Erythroblast (primary cell): Measurements from ENCODE around the gene HAGH.

ENCODE experiments used
- DNase-seq, 2 experiments: peaks; one replicate each; lab custom pipeline; 2025; lab: John Stamatoyannopoulos, UW
- GATA1 ChIP-seq: IDR thresholded peaks from 2 replicates; pipeline ENCODE4 v1.6.1; 2011; ENCODE audit warnings: low read depth, mild to moderate bottlenecking, control low read depth, low read length, moderate library complexity
- POLR2A ChIP-seq: IDR thresholded peaks from 2 replicates; pipeline ENCODE4 v1.6.1; 2011; ENCODE audit warnings: mild to moderate bottlenecking, low read length

Gene HAGH

GRCh38 chr16:1773703-1774447 is 52.8 kb downstream of the HAGH start:
- no peak for TF ChIP-seq GATA1
- TF ChIP-seq POLR2A, result no peak
- peak; percentile 51 to 65 for DNase-seq

- DNase-seq, result peak; percentile 93 to 94
- peak; percentile 71 for TF ChIP-seq POLR2A
- no peak for TF ChIP-seq GATA1
Observed at GRCh38 chr16:1772908-1773702, 53.5 kb downstream of the HAGH start, which contains the start of gene MRPS34. Gene MRPS34, minus strand, starts transcription at chr16:1773134. Its CDS starts 15 bp downstream, at chr16:1773119.

GRCh38 chr16:1772362-1772907 is 54.2 kb downstream of the HAGH start, which contains the start of gene EME2:
Gene EME2, plus strand, starts transcription at chr16:1772810. Its CDS starts 418 bp downstream, at chr16:1773228.
- TF ChIP-seq GATA1, result no peak
- no peak for TF ChIP-seq POLR2A
- peak; percentile 75 to 81 for DNase-seq

- TF ChIP-seq POLR2A (no peak), GATA1 (no peak)
- no peak for DNase-seq
Observed at GRCh38 chr16:1771864-1772361, 54.7 kb downstream of the HAGH start.

GRCh38 chr16:1771188-1771863 is 55.3 kb downstream of the HAGH start, which contains the start of gene NME3:
Gene NME3, minus strand, starts transcription at chr16:1771543. Its CDS starts 9 bp downstream, at chr16:1771534.
- TF ChIP-seq POLR2A (no peak), GATA1 (no peak)
- peak; percentile 83 to 84 for DNase-seq

- no peak for TF ChIP-seq GATA1
- no peak for TF ChIP-seq POLR2A
Observed at GRCh38 chr16:1770328-1771187, 56.1 kb downstream of the HAGH start.

GRCh38 chr16:1769402-1770300 is 57.0 kb downstream of the HAGH start:
- no peak for DNase-seq
- TF ChIP-seq GATA1 (no peak), POLR2A (no peak)

More at GRCh38 chr16:1770328-1771187, 56.1 kb downstream of the HAGH start:
- DNase-seq, result no peak

- DNase-seq, result no peak
- TF ChIP-seq POLR2A (no peak), GATA1 (no peak)
Observed at GRCh38 chr16:1768767-1769401, 57.7 kb downstream of the HAGH start.

GRCh38 chr16:1768061-1768766 is 58.4 kb downstream of the HAGH start:
- DNase-seq, result no peak
- TF ChIP-seq GATA1 (no peak), POLR2A (no peak)
